ENCODE measurements around the gene TTC21A. TPM values are rescaled to one million over a fixed set of nuclear protein-coding genes. Genes with fewer than 3 reads are reported as not detected.
A peak's percentile ranks its signal among the peaks of the same experiment; 100 is the strongest.

The TTC21A gene
- total and polyA plus RNA-seq, 2 of the 13 experiments (the other 11 are each of a cell fraction or from before 2014, with no cell fraction given): 0.31 to 1.5 TPM

DNA sequence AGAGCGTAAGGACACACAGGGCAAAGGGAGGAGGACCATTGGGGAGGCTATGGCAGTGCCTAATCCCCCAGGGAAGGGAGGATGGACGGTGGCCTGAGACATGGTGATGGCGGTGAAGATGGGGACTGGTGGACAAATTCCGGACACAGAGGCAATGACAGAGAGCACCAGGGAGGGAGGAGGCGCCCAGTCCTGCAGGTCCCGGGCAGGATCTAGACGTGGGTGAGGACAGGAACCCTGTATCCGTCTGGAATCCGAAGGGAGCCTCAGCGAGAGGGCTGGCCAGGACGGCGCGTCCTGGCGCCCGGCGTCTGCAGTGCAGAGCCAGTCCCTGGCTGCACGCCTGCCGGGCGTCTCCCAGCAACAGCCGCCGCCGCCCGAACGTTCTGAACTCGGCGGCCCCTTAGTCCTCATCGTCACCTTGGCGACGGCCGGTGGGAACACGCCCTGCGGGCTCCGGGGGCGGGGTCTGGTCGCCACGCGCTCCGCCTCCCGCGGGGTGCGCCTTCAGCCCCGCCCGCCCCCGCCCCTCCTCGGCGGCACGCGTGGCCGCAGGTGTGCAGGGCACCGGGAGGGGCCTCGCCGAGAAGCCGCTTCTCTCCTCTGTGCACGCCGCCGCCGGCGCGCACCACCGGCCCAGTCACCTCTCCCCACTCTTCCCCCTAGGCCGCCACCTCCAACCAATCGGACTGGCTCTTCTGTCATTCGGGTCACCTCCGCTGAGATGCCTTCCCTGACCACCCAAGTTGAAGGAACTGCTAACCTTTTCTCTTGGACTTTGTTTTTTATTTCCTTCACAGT is 73.3 kb downstream of the TTC21A start (continued):
- no peak for TF ChIP-seq ZNF782 (CRISPR knock-in tag; IDR thresholded peaks at IDR 0.05; ENCODE audit: borderline replicate concordance)
- TF ChIP-seq, protein P1, sequence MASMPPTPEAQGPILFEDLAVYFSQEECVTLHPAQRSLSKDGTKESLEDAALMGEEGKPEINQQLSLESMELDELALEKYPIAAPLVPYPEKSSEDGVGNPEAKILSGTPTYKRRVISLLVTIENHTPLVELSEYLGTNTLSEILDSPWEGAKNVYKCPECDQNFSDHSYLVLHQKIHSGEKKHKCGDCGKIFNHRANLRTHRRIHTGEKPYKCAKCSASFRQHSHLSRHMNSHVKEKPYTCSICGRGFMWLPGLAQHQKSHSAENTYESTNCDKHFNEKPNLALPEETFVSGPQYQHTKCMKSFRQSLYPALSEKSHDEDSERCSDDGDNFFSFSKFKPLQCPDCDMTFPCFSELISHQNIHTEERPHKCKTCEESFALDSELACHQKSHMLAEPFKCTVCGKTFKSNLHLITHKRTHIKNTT (CRISPR knock-in tag; IDR thresholded peaks at IDR 0.05): no peak
- TF ChIP-seq, protein P2, sequence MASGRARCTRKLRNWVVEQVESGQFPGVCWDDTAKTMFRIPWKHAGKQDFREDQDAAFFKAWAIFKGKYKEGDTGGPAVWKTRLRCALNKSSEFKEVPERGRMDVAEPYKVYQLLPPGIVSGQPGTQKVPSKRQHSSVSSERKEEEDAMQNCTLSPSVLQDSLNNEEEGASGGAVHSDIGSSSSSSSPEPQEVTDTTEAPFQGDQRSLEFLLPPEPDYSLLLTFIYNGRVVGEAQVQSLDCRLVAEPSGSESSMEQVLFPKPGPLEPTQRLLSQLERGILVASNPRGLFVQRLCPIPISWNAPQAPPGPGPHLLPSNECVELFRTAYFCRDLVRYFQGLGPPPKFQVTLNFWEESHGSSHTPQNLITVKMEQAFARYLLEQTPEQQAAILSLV (CRISPR knock-in tag; IDR thresholded peaks at IDR 0.05; ENCODE audit: borderline replicate concordance): peak; percentile 39; the same call in 1 of the 2 replicates
- TF ChIP-seq, protein P3, sequence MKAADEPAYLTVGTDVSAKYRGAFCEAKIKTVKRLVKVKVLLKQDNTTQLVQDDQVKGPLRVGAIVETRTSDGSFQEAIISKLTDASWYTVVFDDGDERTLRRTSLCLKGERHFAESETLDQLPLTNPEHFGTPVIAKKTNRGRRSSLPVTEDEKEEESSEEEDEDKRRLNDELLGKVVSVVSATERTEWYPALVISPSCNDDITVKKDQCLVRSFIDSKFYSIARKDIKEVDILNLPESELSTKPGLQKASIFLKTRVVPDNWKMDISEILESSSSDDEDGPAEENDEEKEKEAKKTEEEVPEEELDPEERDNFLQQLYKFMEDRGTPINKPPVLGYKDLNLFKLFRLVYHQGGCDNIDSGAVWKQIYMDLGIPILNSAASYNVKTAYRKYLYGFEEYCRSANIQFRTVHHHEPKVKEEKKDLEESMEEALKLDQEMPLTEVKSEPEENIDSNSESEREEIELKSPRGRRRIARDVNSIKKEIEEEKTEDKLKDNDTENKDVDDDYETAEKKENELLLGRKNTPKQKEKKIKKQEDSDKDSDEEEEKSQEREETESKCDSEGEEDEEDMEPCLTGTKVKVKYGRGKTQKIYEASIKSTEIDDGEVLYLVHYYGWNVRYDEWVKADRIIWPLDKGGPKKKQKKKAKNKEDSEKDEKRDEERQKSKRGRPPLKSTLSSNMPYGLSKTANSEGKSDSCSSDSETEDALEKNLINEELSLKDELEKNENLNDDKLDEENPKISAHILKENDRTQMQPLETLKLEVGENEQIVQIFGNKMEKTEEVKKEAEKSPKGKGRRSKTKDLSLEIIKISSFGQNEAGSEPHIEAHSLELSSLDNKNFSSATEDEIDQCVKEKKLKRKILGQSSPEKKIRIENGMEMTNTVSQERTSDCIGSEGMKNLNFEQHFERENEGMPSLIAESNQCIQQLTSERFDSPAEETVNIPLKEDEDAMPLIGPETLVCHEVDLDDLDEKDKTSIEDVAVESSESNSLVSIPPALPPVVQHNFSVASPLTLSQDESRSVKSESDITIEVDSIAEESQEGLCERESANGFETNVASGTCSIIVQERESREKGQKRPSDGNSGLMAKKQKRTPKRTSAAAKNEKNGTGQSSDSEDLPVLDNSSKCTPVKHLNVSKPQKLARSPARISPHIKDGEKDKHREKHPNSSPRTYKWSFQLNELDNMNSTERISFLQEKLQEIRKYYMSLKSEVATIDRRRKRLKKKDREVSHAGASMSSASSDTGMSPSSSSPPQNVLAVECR (CRISPR knock-in tag; IDR thresholded peaks at IDR 0.05; ENCODE audit: borderline replicate concordance): peak; percentile 86
- TF ChIP-seq, protein P4, sequence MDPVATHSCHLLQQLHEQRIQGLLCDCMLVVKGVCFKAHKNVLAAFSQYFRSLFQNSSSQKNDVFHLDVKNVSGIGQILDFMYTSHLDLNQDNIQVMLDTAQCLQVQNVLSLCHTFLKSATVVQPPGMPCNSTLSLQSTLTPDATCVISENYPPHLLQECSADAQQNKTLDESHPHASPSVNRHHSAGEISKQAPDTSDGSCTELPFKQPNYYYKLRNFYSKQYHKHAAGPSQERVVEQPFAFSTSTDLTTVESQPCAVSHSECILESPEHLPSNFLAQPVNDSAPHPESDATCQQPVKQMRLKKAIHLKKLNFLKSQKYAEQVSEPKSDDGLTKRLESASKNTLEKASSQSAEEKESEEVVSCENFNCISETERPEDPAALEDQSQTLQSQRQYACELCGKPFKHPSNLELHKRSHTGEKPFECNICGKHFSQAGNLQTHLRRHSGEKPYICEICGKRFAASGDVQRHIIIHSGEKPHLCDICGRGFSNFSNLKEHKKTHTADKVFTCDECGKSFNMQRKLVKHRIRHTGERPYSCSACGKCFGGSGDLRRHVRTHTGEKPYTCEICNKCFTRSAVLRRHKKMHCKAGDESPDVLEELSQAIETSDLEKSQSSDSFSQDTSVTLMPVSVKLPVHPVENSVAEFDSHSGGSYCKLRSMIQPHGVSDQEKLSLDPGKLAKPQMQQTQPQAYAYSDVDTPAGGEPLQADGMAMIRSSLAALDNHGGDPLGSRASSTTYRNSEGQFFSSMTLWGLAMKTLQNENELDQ (CRISPR knock-in tag; IDR thresholded peaks at IDR 0.05; ENCODE audit: borderline replicate concordance): no peak
- TF ChIP-seq GABPB1 (CRISPR knock-in tag; IDR thresholded peaks at IDR 0.05): peak; percentile 49; the same call in 1 of the 2 replicates
- no peak for TF ChIP-seq ZNF432 (CRISPR knock-in tag; IDR thresholded peaks at IDR 0.05; ENCODE audit: borderline replicate concordance)
- no peak for TF ChIP-seq JUNB (CRISPR knock-in tag; IDR thresholded peaks at IDR 0.05; ENCODE audit: borderline replicate concordance)
- TF ChIP-seq, protein P5, sequence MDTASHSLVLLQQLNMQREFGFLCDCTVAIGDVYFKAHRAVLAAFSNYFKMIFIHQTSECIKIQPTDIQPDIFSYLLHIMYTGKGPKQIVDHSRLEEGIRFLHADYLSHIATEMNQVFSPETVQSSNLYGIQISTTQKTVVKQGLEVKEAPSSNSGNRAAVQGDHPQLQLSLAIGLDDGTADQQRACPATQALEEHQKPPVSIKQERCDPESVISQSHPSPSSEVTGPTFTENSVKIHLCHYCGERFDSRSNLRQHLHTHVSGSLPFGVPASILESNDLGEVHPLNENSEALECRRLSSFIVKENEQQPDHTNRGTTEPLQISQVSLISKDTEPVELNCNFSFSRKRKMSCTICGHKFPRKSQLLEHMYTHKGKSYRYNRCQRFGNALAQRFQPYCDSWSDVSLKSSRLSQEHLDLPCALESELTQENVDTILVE (CRISPR knock-in tag; IDR thresholded peaks at IDR 0.05): no peak
- TF ChIP-seq ZNF343 (CRISPR knock-in tag; IDR thresholded peaks at IDR 0.05): no peak
- TF ChIP-seq HNRNPLL (IDR thresholded peaks at IDR 0.05; ENCODE audit: low read depth, low read length, poor library complexity, severe bottlenecking): peak; percentile 53
- TF ChIP-seq SAFB2 (CRISPR knock-in tag; IDR thresholded peaks at IDR 0.05; ENCODE audit: borderline replicate concordance, low read depth): no peak

Measured in HepG2 (cell line).